Measurements from ENCODE around the gene PIGX. TPM values are rescaled to one million over a fixed set of nuclear protein-coding genes. Genes with fewer than 3 reads are reported as not detected.
A peak's percentile ranks its signal among the peaks of the same experiment; 100 is the strongest.

PIGX gene
- total RNA-seq, 1 donor from 2014 or later, result 26.6 TPM

DNA sequence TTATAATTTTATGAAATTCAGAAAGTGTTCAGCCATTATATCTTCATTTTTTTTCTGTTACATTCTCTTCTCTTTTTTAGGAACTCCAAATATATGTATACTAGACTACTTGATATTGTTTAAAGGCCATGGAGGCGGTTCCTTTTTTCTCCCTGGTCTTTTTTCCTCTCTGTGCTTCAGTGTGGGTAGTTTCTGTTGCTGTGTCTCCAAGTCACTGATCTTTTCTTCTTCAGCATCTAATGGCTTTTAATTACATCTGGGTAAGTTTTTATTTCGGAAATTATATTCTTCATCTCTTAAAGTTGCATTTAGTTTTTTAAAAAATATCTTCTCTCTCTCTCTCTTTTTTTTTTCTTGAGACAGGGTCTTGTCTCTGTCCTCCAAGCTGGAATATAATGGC, 8.9 kb downstream of the PIGX start:
- H3K27me3 Mint-ChIP-seq (ENCODE audit: unreplicated experiment), result no peaks in the 10 kb centered on the region
- H3K4me3 Mint-ChIP-seq (ENCODE audit: unreplicated experiment), result no peak overlapping the region
- H3K36me3 Mint-ChIP-seq (ENCODE audit: unreplicated experiment), result peaks cover 39% of the 10 kb centered on the region
- H3K9me3 Mint-ChIP-seq (ENCODE audit: unreplicated experiment), result peaks cover 15% of the 10 kb centered on the region
- TF ChIP-seq CTCF (IDR thresholded peaks at IDR 0.05), result no peak
- no peak overlapping the region for H3K27ac Mint-ChIP-seq (ENCODE audit: unreplicated experiment)
- no peak for DNase-seq (ENCODE audit: extremely low spot score, unreplicated experiment)
- H3K4me1 Mint-ChIP-seq (ENCODE audit: unreplicated experiment), result no peaks in the 10 kb centered on the region

DNA sequence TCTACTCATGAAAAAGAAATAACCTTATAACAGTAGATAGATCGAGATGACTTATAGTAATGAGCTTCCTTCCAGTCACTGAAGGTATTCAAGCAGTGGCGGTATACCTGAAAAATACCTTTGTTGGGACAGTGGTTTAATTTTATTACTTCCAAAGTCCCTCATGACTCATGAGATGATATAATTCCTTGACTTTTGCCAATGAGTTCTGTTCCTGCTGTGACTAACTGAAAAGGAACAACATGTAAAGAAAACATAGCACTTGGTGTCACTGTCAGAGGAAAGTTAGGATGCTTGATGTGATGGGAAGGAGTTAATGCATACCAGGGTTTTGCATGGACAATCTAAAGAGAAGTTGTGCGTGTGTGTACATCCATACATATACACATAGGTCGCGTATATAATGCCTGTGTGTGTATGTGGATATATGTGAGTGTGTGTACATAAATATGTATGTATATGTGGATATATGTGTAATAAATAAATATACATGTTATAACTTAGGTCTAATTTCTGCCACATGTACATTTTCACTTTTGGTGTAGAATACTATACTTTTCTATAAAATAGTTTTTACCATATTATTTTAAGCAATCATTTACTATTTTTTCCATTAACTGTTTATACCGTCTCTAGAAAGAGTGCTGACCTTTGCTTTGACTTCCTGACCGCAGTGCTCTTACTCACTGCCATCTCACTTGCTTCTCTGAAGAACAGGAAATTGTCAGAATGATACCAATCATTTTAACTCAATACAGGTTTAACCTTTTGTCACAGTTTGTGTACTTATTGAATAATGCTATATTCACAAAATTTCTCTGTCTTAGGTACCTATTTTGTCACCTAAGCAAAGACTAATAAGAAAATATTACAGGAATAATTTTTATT, 14.9 kb downstream of the PIGX start:
- H3K9me3 Mint-ChIP-seq (ENCODE audit: unreplicated experiment), result no peaks in the 10 kb centered on the region
- H3K4me3 Mint-ChIP-seq (ENCODE audit: unreplicated experiment), result no peak overlapping the region
- H3K4me1 Mint-ChIP-seq (ENCODE audit: unreplicated experiment), result peaks cover 10% of the 10 kb centered on the region
- no peak for TF ChIP-seq CTCF (IDR thresholded peaks at IDR 0.05)
- H3K36me3 Mint-ChIP-seq (ENCODE audit: unreplicated experiment), result peaks cover 23% of the 10 kb centered on the region
- H3K27me3 Mint-ChIP-seq (ENCODE audit: unreplicated experiment), result no peaks in the 10 kb centered on the region
- DNase-seq (ENCODE audit: extremely low spot score, unreplicated experiment), result no peak
- H3K27ac Mint-ChIP-seq (ENCODE audit: unreplicated experiment), result no peak overlapping the region

DNA sequence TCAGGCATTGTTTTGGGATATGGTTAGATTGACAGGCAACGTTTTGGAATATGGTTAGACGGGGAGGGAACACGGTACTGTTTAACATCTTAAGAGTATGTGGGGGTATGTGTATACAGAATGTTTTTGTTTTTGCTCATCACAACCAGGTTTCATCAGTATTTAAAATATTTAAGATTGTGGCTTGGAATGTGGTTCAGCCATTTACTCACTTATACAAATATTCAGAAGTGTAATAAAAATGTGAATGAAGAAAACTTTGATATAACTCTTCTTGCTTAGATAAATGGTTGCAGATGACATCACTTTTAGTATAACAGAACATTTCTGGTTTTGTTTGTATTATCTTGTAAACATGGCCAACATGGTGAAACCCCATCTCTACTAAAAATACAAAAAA, 23.6 kb downstream of the PIGX start:
- Mint-ChIP-seq H3K27me3 (ENCODE audit: unreplicated experiment) (no peaks in the 10 kb centered on the region), H3K36me3 (ENCODE audit: unreplicated experiment) (peaks cover 15% of the 10 kb centered on the region), H3K4me1 (ENCODE audit: unreplicated experiment) (peaks cover 3% of the 10 kb centered on the region)

DNA sequence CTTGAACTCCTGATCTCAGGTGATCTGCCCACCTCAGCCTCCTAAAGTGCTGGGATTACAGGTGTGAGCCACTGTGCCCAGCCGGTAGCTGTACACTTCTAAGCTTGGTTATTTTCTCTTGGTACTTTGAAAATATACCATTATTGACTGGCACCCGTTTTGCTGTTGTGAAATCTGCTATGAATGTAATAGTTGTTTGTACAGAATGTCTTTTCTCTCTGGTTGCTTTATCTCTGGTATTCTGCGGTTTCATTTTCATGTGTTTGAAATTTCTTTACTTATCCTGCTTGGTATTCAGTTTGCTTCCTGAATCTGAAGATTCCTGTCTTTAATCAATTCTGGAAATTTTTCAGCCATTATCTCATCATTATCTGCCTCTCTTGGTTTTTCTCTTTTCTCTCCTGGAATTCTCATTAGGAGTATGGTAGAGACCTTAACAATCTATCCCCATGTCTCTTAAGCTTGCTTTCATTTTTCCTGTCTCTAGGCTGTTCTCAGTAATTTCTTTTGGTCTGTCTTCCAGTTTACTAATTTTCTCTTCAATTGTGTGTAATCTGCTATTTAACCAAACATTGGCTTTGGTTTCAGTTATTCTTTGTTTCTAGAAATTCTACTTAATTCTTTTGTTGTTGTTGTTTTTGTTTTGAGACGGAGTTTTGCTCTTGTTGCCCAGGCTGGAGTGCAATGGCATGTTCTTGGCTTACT, 24.6 kb downstream of the PIGX start:
- no peak overlapping the region for H3K27ac Mint-ChIP-seq (ENCODE audit: unreplicated experiment)

More for the DNA sequence above, 23.6 kb downstream of the PIGX start:
- Mint-ChIP-seq H3K27ac (ENCODE audit: unreplicated experiment) (peak overlapping the region; percentile 21), H3K9me3 (ENCODE audit: unreplicated experiment) (peaks cover 4% of the 10 kb centered on the region), H3K4me3 (ENCODE audit: unreplicated experiment) (no peak overlapping the region)
- no peak for DNase-seq (ENCODE audit: extremely low spot score, unreplicated experiment)
- TF ChIP-seq CTCF (IDR thresholded peaks at IDR 0.05), result no peak

More for the DNA sequence above, 24.6 kb downstream of the PIGX start:
- DNase-seq (ENCODE audit: extremely low spot score, unreplicated experiment), result no peak
- no peak for TF ChIP-seq CTCF (IDR thresholded peaks at IDR 0.05)
- Mint-ChIP-seq H3K27me3 (ENCODE audit: unreplicated experiment) (no peaks in the 10 kb centered on the region), H3K4me3 (ENCODE audit: unreplicated experiment) (no peak overlapping the region), H3K9me3 (ENCODE audit: unreplicated experiment) (peaks cover 4% of the 10 kb centered on the region), H3K4me1 (ENCODE audit: unreplicated experiment) (peaks cover 8% of the 10 kb centered on the region), H3K36me3 (ENCODE audit: unreplicated experiment) (peaks cover 14% of the 10 kb centered on the region)
